K562 (cell line): ENCODE measurements around the gene KIZ. TPM values are rescaled to one million over a fixed set of nuclear protein-coding genes. Genes with fewer than 3 reads are reported as not detected.

Experiments
- ATAC-seq: fragments of 200-7000 bp; cut with Tn5 transposase; 3 replicates; pipeline ENCODE4 v1.9.1; 2020; ENCODE audit warnings: moderate library complexity
- BruUV-seq: library from RNA; stranded (reverse); fragments of 400-500 nt; replicated peaks from 2 replicates; lab custom pipeline; 2021; lab: Mats Ljungman, UMichigan
- CTCF ChIA-PET: fragments of 300-600 bp; formaldehyde crosslinking; extraction: SDS; loops from one replicate; lab custom pipeline; 2021; ENCODE audit warnings: low intra/inter-chr PET ratio; lab: Yijun Ruan, JAX
- POLR2A ChIA-PET: fragments of 300-600, 350-650 bp; sonication (Branson Sonifier 250); formaldehyde crosslinking; extraction: SDS; loops from one replicate; lab custom pipeline; 2021; ENCODE audit warnings: antibody characterized with exemption, inconsistent platforms; lab: Yijun Ruan, JAX
- DNase-seq, 4 experiments: peaks; one replicate each; pipeline versions ENCODE4 v3.0.0 to v3.0.0-alpha.2; 2011 to 2018; ENCODE audit warnings: low spot score in 3 of 4, mixed read lengths in 3 of 4; ENCODE audit errors: extremely low read depth in 1 of 4
- FAIRE-seq: peaks from 2 replicates; lab custom pipeline; 2011; peaks lifted over from hg19 to GRCh38; lab: Jason Lieb, UNC
- H2AFZ ChIP-seq: 2 replicates; pipeline ENCODE4 v1.6.0; 2011; ENCODE audit warnings: low read depth, low read length, control low read depth, inconsistent platforms
- H3K27ac ChIP-seq: fragments of 200-600 bp; 3 replicates; pipeline ENCODE4 v1.8.0; 2011; ENCODE audit warnings: low read depth, mild to moderate bottlenecking, control low read depth, inconsistent platforms, low read length, moderate library complexity, mixed read lengths; ENCODE audit errors: extremely low read depth
- H3K27me3 ChIP-seq, 2 experiments: fragments of 300-600 bp in 1 of 2; 2 replicates in 1 of 2; 3 replicates in 1 of 2; pipeline versions ENCODE4 v1.6.0 to v1.8.0; 2011; ENCODE audit warnings: inconsistent platforms in 2 of 2, low read length in 2 of 2, mild to moderate bottlenecking in 1 of 2, mixed read lengths in 1 of 2, moderate library complexity in 1 of 2; ENCODE audit not compliant: control insufficient read depth in 2 of 2, insufficient read depth in 2 of 2
- H3K36me3 ChIP-seq: fragments of 300-600 bp; 3 replicates; pipeline ENCODE4 v1.8.0; 2011; ENCODE audit warnings: mild to moderate bottlenecking, low read length, inconsistent platforms; ENCODE audit not compliant: control insufficient read depth, insufficient read depth
- H3K4me1 ChIP-seq, 2 experiments: fragments of 200-600 bp in 1 of 2; replicated peaks in 1 of 2; 2 replicates in 1 of 2; 3 replicates in 1 of 2; pipeline versions ENCODE4 v1.5.1 to v1.8.0; 2011; ENCODE audit warnings: inconsistent platforms in 2 of 2, low read length in 2 of 2, mild to moderate bottlenecking in 1 of 2, mixed read lengths in 1 of 2, moderate library complexity in 1 of 2; ENCODE audit not compliant: control insufficient read depth in 2 of 2, insufficient read depth in 2 of 2
- H3K4me2 ChIP-seq: 2 replicates; pipeline ENCODE4 v1.6.1; 2011; ENCODE audit warnings: low read length, control low read depth, inconsistent platforms, mixed read lengths; ENCODE audit not compliant: insufficient read depth
- H3K4me3 ChIP-seq: fragments of 200-600 bp; sonication (generic), shearing (Covaris generic); 2 replicates; pipeline ENCODE4 v1.5.1; 2016; ENCODE audit warnings: control low read depth, inconsistent platforms
- H3K79me2 ChIP-seq: fragments of 200-600 bp; 3 replicates; pipeline ENCODE4 v1.8.0; 2011; ENCODE audit warnings: low read length, inconsistent platforms; ENCODE audit not compliant: control insufficient read depth, insufficient read depth
- H3K9ac ChIP-seq, 2 experiments: 2 replicates each; pipeline versions ENCODE4 v1.6.0 to v1.6.1; 2011; ENCODE audit warnings: low read depth in 2 of 2, low read length in 2 of 2, control low read depth in 1 of 2, inconsistent platforms in 1 of 2, mild to moderate bottlenecking in 1 of 2, mixed read lengths in 1 of 2; ENCODE audit not compliant: insufficient read depth in 1 of 2
- H3K9me1 ChIP-seq: one replicate; pipeline ENCODE4 v1.6.0; 2011; ENCODE audit warnings: inconsistent platforms, mild to moderate bottlenecking, low read length, moderate library complexity; ENCODE audit not compliant: control insufficient read depth, insufficient read depth
- H3K9me3 ChIP-seq: replicated peaks from 2 replicates; pipeline ENCODE4 v1.5.1; 2011; ENCODE audit warnings: low read depth, low read length, inconsistent platforms; ENCODE audit not compliant: control insufficient read depth, insufficient read depth
- H4K20me1 ChIP-seq: replicated peaks from 2 replicates; pipeline ENCODE4 v1.6.1; 2011; ENCODE audit warnings: low read length, inconsistent platforms, mixed read lengths; ENCODE audit not compliant: control insufficient read depth, insufficient read depth
- ARID1B ChIP-seq: fragments of 450-650 bp; IDR thresholded peaks from 2 replicates; pipeline ENCODE4 v1.6.1; 2016; ENCODE audit warnings: antibody characterized with exemption, mild to moderate bottlenecking, inconsistent platforms
- ASH1L ChIP-seq: fragments of 450-650 bp; IDR thresholded peaks from 2 replicates; pipeline ENCODE4 v1.6.1; 2018; ENCODE audit warnings: borderline replicate concordance, mild to moderate bottlenecking, low read depth; ENCODE audit not compliant: partially characterized antibody
- ATF7 ChIP-seq: fragments of 450-650 bp; IDR thresholded peaks from 2 replicates; pipeline ENCODE4 v1.7.1; 2014; ENCODE audit warnings: mild to moderate bottlenecking, moderate library complexity
- CREM ChIP-seq: IDR thresholded peaks from 2 replicates; pipeline ENCODE4 v1.6.1; 2014; ENCODE audit warnings: antibody characterized with exemption, low read depth
- CTBP1 ChIP-seq: fragments of 450-650 bp; IDR thresholded peaks from 2 replicates; pipeline ENCODE4 v1.6.1; 2016; ENCODE audit warnings: borderline replicate concordance
- GTF2F1 ChIP-seq: IDR thresholded peaks from 2 replicates; pipeline ENCODE4 v1.6.1; 2011; ENCODE audit warnings: low read depth, low read length, improper control_type of control experiment
- JUND ChIP-seq, 2 experiments: IDR thresholded peaks; 2 replicates in 1 of 2; 3 replicates in 1 of 2; pipeline ENCODE4 v1.6.1; 2011; ENCODE audit warnings: borderline replicate concordance in 2 of 2, low read depth in 2 of 2, low read length in 2 of 2, improper control_type of control experiment in 1 of 2, missing biosample characterization in 1 of 2, missing genetic modification characterization in 1 of 2, missing genetic modification reagents in 1 of 2
- RAD51 ChIP-seq: fragments of 450-650 bp; IDR thresholded peaks from 2 replicates; pipeline ENCODE4 v1.7.1; 2016; ENCODE audit warnings: low read depth, mild to moderate bottlenecking, borderline replicate concordance
- RB1 ChIP-seq: fragments of 450-650 bp; IDR thresholded peaks from 2 replicates; pipeline ENCODE4 v1.6.1; 2017; ENCODE audit warnings: low read depth, mild to moderate bottlenecking
- TEAD2 ChIP-seq: fragments of 450-650 bp; IDR thresholded peaks from 2 replicates; pipeline ENCODE4 v1.6.1; 2016; ENCODE audit warnings: missing genetic modification characterization, control low read depth, missing compliant biosample characterization
- TEAD4 ChIP-seq, 2 experiments: sonication (generic) in 1 of 2; formaldehyde crosslinking in 1 of 2; IDR thresholded peaks; 2 replicates each; pipeline versions ENCODE4 v1.6.1 to v1.8.0; 2012 to 2022; ENCODE audit warnings: borderline replicate concordance in 1 of 2, inconsistent platforms in 1 of 2, low read length in 1 of 2, mild to moderate bottlenecking in 1 of 2, missing genetic modification reagents in 1 of 2
- YBX1 ChIP-seq: fragments of 450-650 bp; IDR thresholded peaks from 2 replicates; pipeline ENCODE4 v1.7.1; 2016; ENCODE audit warnings: mild to moderate bottlenecking
- ZBTB17 ChIP-seq: fragments of 450-650 bp; formaldehyde crosslinking; IDR thresholded peaks from 2 replicates; pipeline ENCODE4 v1.4.0; 2020; ENCODE audit warnings: mild to moderate bottlenecking
- ZNF436 ChIP-seq: fragments of 250-450, 450-650 bp; sonication (Bioruptor Pico); formaldehyde crosslinking; IDR thresholded peaks from 2 replicates; pipeline ENCODE4 v1.7.0; 2020; ENCODE audit warnings: mild to moderate bottlenecking
- ZNF766 ChIP-seq: fragments of 200-800 bp; sonication (Bioruptor generic); conservative IDR thresholded peaks from 2 replicates; pipeline ENCODE4 v1.6.1; 2016; ENCODE audit warnings: missing genetic modification characterization, missing compliant biosample characterization
- WGBS: fragments of 100-300 bp; shearing (Covaris generic); methylation state at CpG from one replicate; pipeline ENCODE4 v1.1.6; 2016; ENCODE audit warnings: low coverage, mixed read lengths; ENCODE audit not compliant: insufficient coverage; ENCODE audit errors: missing lambda C conversion rate; 5-methylcytosine and 5-hydroxymethylcytosine counted together
- in situ Hi-C: fragments of 300-500 bp; cut with MboI; formaldehyde crosslinking; loops from 4 replicates; pipeline ENCODE4 v1.15.0; 2018; ENCODE audit warnings: inconsistent platforms, mixed read lengths
- intact Hi-C: fragments of 100-400 bp; cut with micrococcal nuclease; formaldehyde crosslinking; loops from 2 replicates; pipeline ENCODE4 v1.14.2; 2022
- polyA plus RNA-seq, 8 experiments: library from polyadenylated mRNA; depleted of rRNA in 4 of 8; stranded (reverse) in 5 of 8; unstranded in 3 of 8; fragments of >200 nt; fragmentation: Nextera tagmentation in 2 of 8; fragmentation: Illumina TruSeq in 1 of 8; extraction: Ambion mirVana in 2 of 8; extraction: Trizol in 1 of 8; gene quantifications; 2 replicates each; pipeline versions ENCODE4 v1.2.1 to v1.2.3, GENCODE V29; 2011 to 2014; ENCODE audit warnings: inconsistent platforms in 1 of 8, missing spikeins in 1 of 8
- total RNA-seq, 7 experiments: library from RNA; depleted of rRNA in 6 of 7; stranded (reverse); fragments of >200 nt in 6 of 7; fragmentation: Illumina TruSeq in 2 of 7; extraction: Trizol in 2 of 7; gene quantifications; 2 replicates each; pipeline versions ENCODE4 v1.2.1 to v1.2.3, GENCODE V29; 2011 to 2021; ENCODE audit warnings: low replicate concordance in 1 of 7
- TF ChIP-seq, protein P1 (sequence below): fragments of 450-650 bp; formaldehyde crosslinking; IDR thresholded peaks from 2 replicates; pipeline ENCODE4 v1.4.0; 2022; ENCODE audit warnings: mild to moderate bottlenecking, moderate library complexity

Gene KIZ
- total and polyA plus RNA-seq, 9 of the 15 experiments (the other 6 are each of a cell fraction or from before 2014, with no cell fraction given), result 4.9 to 21.1 (median 13.5) TPM

DNA sequence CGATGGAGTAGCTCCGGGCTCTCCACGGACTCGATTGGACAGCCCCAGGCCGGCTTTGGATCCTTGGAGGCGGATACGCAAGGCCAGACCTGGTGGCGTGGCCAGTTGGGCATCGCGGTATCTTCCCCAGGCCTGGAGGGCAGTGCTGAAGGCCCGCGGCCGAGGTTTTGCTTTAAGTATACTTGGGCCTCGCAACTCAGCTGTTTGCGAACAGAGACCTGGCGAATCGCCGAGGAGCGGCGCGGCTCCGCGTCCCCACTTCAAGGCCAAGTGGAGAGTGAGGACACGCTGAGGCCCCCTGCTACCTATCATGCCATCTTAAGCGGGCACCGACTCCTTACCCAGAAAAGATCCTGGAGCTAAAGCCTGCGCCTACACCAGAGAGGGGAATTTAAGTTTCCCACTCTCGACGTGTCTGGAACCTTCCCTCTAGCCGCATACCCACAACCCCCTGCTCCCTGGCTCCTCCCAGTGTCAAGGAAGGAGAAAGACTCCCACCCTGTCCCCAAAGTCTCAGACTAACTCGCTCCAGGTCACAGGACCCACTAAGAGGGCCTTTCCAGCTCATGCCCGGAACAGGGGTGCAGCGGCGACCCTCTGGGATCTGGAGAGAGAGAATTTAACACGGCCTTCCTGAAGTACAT, 23.8 kb upstream of the KIZ start (continued):
- TF ChIP-seq CREM, result no peak

DNA sequence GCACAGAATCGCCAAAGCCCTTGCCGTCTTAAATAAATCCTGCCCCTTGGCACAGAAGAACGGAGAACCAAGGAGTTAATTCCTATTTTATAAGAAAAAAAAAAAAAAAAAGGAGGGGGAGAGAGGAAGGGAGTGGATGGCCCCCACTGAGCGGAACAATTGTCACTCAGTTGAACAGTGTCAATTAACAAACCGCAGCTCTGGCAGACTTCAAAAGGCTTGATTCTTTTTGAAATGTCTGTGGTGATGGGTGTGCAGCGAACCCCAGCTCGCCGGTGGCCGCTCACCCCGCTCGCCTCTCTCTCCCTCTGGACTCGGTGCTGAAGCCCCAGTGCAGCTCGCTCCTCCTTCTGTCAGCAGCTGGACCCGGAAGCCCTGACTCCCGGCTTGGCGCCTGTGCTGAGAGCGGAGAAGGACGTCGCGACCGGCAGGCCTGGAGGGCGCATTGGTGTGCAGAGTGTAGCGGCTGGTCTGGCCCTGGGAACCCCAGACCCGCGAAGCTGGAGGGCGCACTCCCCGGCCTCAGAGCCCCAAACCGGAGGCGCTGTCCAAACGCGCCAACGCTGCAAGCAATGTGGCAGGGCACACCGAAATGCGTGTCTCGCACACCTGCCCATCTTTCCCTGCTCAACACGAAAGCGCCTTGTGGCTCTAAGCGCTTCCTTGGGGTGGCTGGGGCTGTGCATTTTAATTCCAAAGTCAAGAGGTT, 23.1 kb upstream of the KIZ start:
- no peak overlapping the region for H3K27ac ChIP-seq
- H4K20me1 ChIP-seq, result no peaks in the 10 kb centered on the region
- H3K9me3 ChIP-seq, result no peaks in the 10 kb centered on the region
- no peak overlapping the region for H3K9ac ChIP-seq
- 32% methylated on average over 13 of the region's 38 CpGs for WGBS
- CTCF ChIA-PET, result no interaction called here
- H3K4me3 ChIP-seq, result no peak overlapping the region
- H3K9me1 ChIP-seq, result no peaks in the 10 kb centered on the region
- H3K36me3 ChIP-seq, result no peaks in the 10 kb centered on the region
- no peak for ATAC-seq
- H3K4me1 ChIP-seq, result peaks cover 0 to 24% of the 10 kb centered on the region in 2 experiments; a peak in 3 of 5 replicates
- POLR2A ChIA-PET, result no interaction called here
- H3K79me2 ChIP-seq, result no peaks in the 10 kb centered on the region
- FAIRE-seq, result no peak
- intact Hi-C loops (no loop called here), in situ Hi-C loops (no loop called here)
- H3K4me2 ChIP-seq, result no peak overlapping the region
- H2AFZ ChIP-seq, result no peak overlapping the region
- DNase-seq, result no peak
- peaks cover 7 to 17% of the 10 kb centered on the region in 2 experiments; a peak in 3 of 5 replicates for H3K27me3 ChIP-seq
- no TSS peak for BruUV-seq
- TF ChIP-seq TEAD2 (tag), result no peak
- TF ChIP-seq YBX1, result no peak
- no peak for TF ChIP-seq RB1
- TF ChIP-seq ATF7, result no peak
- TF ChIP-seq CTBP1, result no peak
- TF ChIP-seq, protein P1, sequence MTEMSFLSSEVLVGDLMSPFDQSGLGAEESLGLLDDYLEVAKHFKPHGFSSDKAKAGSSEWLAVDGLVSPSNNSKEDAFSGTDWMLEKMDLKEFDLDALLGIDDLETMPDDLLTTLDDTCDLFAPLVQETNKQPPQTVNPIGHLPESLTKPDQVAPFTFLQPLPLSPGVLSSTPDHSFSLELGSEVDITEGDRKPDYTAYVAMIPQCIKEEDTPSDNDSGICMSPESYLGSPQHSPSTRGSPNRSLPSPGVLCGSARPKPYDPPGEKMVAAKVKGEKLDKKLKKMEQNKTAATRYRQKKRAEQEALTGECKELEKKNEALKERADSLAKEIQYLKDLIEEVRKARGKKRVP (CRISPR knock-in tag), result no peak
- no peak for TF ChIP-seq JUND (IDR thresholded peaks at IDR 0.05; ENCODE audit: borderline replicate concordance, low read depth, low read length)
- TF ChIP-seq JUND (tag; IDR thresholded peaks at IDR 0.05; ENCODE audit: borderline replicate concordance, low read depth, low read length), result no peak
- TF ChIP-seq TEAD4 (IDR thresholded peaks at IDR 0.05; ENCODE audit: low read length), result no peak
- no peak for TF ChIP-seq TEAD4 (CRISPR knock-in tag; IDR thresholded peaks at IDR 0.05; ENCODE audit: borderline replicate concordance)
- no peak for TF ChIP-seq ZNF766 (CRISPR knock-in tag)
- TF ChIP-seq ARID1B, result no peak
- TF ChIP-seq RAD51, result no peak
- no peak for TF ChIP-seq ZNF436 (CRISPR knock-in tag)
- TF ChIP-seq ZBTB17 (CRISPR knock-in tag), result no peak
- no peak for TF ChIP-seq GTF2F1
- TF ChIP-seq ASH1L, result no peak
